IPS-20b (cell line): ENCODE measurements around the gene DPP10.

Source experiments
- H3K27ac ChIP-seq: one replicate; pipeline ENCODE4 v1.5.1; 2013; ENCODE audit warnings: low read length
- H3K27me3 ChIP-seq: 2 replicates; pipeline ENCODE4 v1.6.1; 2013; ENCODE audit warnings: mild to moderate bottlenecking, low read length, inconsistent platforms; ENCODE audit not compliant: insufficient read depth
- H3K36me3 ChIP-seq: 2 replicates; pipeline ENCODE4 v1.6.1; 2013; ENCODE audit warnings: low read depth, mild to moderate bottlenecking, inconsistent platforms, low read length, moderate library complexity; ENCODE audit not compliant: insufficient read depth
- H3K4me1 ChIP-seq: 2 replicates; pipeline ENCODE4 v1.6.1; 2013; ENCODE audit warnings: mild to moderate bottlenecking, control low read depth, inconsistent platforms, low read length, moderate library complexity; ENCODE audit not compliant: insufficient read depth
- H3K4me3 ChIP-seq: 2 replicates; pipeline ENCODE4 v1.5.1; 2013; ENCODE audit warnings: mild to moderate bottlenecking, low read length, inconsistent platforms
- H3K9ac ChIP-seq: 2 replicates; pipeline ENCODE4 v1.6.1; 2013; ENCODE audit warnings: low read depth, mild to moderate bottlenecking, inconsistent platforms, low read length, moderate library complexity
- H3K9me3 ChIP-seq: 2 replicates; pipeline ENCODE4 v1.6.1; 2013; ENCODE audit warnings: mild to moderate bottlenecking, low read depth, low read length, inconsistent platforms; ENCODE audit not compliant: insufficient read depth

Gene DPP10

DNA sequence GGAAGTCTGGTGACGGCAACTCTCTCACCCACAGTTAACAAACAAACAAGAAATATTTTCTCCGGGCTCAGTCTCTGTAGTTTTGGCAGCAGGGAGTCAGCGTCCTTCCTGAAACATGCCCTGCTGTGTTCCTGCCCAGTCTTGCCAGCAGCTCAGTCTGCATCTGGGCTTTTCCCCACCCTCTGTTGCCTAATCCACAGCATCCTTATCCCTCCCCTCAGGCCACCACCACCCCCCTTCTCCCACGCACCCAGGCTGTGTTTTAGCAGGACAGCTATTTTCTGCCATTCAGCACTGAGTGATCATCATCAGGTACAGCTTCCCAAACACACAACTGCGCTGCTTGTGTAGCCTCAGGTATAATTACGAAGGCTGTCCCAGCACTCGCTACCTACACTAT is 168.2 kb downstream of the DPP10 start:
- H3K4me1 ChIP-seq = peaks cover 16% of the 10 kb centered on the region
- no peaks in the 10 kb centered on the region for H3K36me3 ChIP-seq
- no peak overlapping the region for H3K27ac ChIP-seq
- H3K4me3 ChIP-seq = no peak overlapping the region
- H3K9ac ChIP-seq = no peak overlapping the region
- no peaks in the 10 kb centered on the region for H3K9me3 ChIP-seq
- H3K27me3 ChIP-seq = no peaks in the 10 kb centered on the region

DNA sequence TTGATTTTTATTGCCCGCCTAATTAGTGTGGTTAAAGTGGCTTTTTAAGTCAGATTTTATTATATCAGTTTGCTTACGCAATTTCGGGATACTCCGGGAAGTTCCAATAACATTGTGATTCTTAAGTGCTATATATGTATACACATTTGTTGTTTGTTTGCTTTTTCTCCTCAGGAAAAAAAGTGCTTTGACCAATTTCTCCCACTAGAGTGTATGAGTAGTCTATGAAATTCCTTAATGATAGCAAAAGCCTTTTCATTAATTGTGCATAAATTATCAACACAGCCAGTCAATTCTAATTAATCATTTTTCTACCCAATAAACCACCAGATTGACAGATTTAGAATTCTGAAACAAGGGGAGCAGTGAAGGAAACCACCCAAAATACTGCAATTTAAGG is 172.2 kb downstream of the DPP10 start:
- H3K9ac ChIP-seq = no peak overlapping the region
- H3K4me1 ChIP-seq = peaks cover 9% of the 10 kb centered on the region
- H3K4me3 ChIP-seq = no peak overlapping the region
- H3K36me3 ChIP-seq = no peaks in the 10 kb centered on the region
- H3K9me3 ChIP-seq = no peaks in the 10 kb centered on the region
- no peak overlapping the region for H3K27ac ChIP-seq
- no peaks in the 10 kb centered on the region for H3K27me3 ChIP-seq

DNA sequence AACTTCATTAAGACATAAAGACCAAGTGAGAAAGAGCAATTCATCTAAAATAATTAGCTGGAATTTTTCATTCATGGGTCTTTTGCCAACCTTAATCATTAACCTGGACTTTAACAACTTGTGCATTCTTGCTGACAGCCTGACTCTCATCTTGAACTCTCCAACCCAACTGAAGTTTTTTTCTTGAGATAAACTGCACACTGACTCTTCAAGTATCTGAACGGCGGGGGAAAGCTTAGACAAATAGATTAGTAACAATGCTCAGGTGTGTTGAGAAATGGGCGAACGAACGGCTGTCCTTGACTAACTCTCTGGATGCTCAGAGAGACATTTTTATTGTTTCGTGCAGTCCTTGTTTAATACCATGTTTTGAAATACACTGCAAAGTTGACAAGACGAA is 186.0 kb downstream of the DPP10 start:
- Histone ChIP-seq H3K9ac (no peak overlapping the region), H3K4me3 (no peak overlapping the region), H3K4me1 (0 out of 2 replicates have a peak, but pooled peaks cover 3% of the 10 kb centered on the region), H3K36me3 (no peaks in the 10 kb centered on the region), H3K9me3 (no peaks in the 10 kb centered on the region), H3K27me3 (no peaks in the 10 kb centered on the region), H3K27ac (no peak overlapping the region)

DNA sequence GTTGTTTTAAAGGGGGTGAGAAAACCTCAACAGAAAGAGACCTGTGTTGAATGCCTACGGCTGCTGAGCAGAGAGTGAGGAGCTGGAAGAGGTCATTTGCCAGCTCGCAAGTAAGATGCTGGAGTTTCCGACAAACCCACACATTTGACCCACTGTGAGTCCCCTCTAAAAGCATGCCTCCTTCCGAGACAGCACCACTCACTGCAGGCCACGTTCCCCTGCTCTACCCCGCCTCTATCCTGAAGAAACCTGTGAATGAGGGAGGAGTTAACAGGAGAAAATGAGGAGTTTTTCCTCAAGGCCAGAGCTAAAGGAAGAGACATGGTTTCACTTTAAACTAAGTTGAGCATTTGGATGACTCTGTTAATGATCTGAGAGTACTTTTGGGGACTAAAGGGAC is 188.7 kb downstream of the DPP10 start:
- Histone ChIP-seq H3K4me1 (peaks cover 3% of the 10 kb centered on the region; the same call in 1 of the 2 replicates), H3K27ac (no peak overlapping the region), H3K27me3 (no peaks in the 10 kb centered on the region)

DNA sequence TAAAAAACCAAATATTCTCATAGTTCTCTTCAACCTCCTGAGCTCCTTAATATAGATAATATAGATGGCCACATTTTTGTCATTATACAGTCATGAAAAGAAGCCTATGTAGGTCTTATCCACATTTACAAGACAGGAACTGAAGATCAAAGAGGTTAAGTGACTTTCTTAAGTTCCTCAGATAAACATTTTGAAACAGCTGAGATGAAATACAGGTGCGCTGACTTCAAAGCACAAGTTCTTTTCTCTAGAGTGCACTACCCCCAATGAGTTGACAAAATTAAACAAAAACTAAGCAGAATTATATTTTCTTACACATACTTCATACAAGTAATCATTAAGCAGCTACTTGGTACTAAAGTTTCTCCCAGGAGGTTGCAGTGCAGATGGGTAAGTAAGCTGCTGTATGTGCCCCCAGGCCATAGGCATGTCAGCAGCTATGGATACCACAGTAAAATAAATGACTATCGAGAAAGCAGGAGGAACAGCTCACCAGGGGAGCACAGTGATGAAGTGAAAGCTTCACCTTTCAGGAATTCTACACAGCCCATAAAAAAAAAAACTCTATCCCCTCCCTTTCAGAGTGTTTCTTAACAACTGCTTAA is 199.8 kb downstream of the DPP10 start:
- no peak overlapping the region for H3K9ac ChIP-seq
- H3K9me3 ChIP-seq = peaks cover 14% of the 10 kb centered on the region
- H3K4me1 ChIP-seq = no peaks in the 10 kb centered on the region
- no peaks in the 10 kb centered on the region for H3K36me3 ChIP-seq
- H3K27me3 ChIP-seq = no peaks in the 10 kb centered on the region
- H3K27ac ChIP-seq = no peak overlapping the region
- no peak overlapping the region for H3K4me3 ChIP-seq

More for the DNA sequence above, 188.7 kb downstream of the DPP10 start:
- Histone ChIP-seq H3K4me3 (no peak overlapping the region), H3K9me3 (no peaks in the 10 kb centered on the region), H3K9ac (no peak overlapping the region), H3K36me3 (no peaks in the 10 kb centered on the region)

DNA sequence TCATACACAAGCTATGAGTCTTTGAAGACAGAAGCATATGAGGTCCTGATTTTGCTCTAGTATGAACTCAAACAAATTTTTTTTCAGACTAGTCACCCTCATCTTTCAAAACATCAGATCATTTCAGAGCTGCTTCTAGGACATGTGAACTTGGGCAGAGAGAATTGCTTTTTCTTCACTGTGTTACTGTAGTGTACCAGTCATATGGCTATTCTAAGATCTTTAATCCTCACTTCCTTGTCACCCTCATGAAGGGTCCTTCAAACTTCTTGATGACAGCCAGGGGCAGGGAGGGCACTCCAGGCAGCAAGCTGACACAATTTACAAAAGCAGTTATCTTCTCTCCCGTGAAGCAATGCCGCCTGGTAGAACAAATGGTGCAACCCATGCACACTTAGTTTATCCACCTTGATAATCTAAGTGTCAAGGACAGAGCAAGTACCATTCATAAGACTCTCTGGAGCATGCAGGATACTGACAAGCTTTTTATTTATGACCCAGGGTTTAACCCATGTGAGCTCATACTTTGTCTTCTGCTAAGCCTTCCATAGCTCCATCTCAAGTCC is 200.6 kb downstream of the DPP10 start:
- H3K9ac ChIP-seq = no peak overlapping the region
- H3K36me3 ChIP-seq = no peaks in the 10 kb centered on the region
- no peak overlapping the region for H3K4me3 ChIP-seq
- peaks cover 11% of the 10 kb centered on the region; the same call in 1 of the 2 replicates for H3K9me3 ChIP-seq
- no peak overlapping the region for H3K27ac ChIP-seq
- no peaks in the 10 kb centered on the region for H3K4me1 ChIP-seq
- no peaks in the 10 kb centered on the region for H3K27me3 ChIP-seq

DNA sequence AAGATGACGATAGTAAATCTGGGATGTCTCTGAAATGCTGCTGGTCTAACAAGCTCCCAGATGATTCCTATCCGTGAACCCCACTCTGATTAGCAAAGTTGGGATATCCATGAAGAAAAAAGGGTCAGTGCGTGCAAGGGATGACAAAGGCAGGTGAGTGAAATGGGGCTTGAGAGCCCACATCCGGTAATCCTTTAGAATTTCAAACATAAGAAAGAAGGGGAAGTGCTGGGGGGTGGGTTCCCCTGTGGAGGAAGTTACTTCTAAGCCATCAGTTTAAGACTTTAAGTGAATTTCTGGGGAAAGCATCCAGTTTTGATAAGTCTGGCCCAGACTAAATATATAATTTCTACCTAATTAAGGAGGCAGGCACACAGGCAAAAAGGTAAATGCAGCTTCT is 209.5 kb downstream of the DPP10 start:
- no peaks in the 10 kb centered on the region for H3K9me3 ChIP-seq
- H3K36me3 ChIP-seq = no peaks in the 10 kb centered on the region
- no peak overlapping the region for H3K9ac ChIP-seq
- H3K27me3 ChIP-seq = no peaks in the 10 kb centered on the region
- no peak overlapping the region for H3K27ac ChIP-seq
- H3K4me3 ChIP-seq = no peak overlapping the region
- peaks cover 8% of the 10 kb centered on the region; the same call in 1 of the 2 replicates for H3K4me1 ChIP-seq

DNA sequence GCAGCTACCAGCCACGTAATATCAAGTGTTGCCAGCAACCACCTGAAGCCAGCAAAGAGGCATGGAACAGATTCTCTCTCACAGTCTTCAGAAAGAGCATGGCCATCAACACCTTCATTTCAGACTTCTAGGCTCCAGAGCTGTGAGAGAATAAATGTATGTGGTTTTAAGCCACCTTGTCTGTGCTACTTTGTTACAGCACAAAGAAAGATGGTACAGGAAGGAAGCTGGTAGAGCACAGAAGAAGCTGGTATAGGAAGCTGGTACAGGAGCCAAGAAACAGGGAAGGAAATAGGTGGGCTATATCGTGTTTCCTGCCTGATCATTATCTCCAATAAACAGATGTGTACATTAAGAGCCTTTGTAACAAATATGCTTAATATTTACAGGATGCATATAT is 217.4 kb downstream of the DPP10 start:
- Histone ChIP-seq H3K27me3 (no peaks in the 10 kb centered on the region), H3K36me3 (no peaks in the 10 kb centered on the region), H3K4me3 (no peak overlapping the region), H3K4me1 (no peaks in the 10 kb centered on the region), H3K9ac (no peak overlapping the region), H3K9me3 (no peaks in the 10 kb centered on the region), H3K27ac (no peak overlapping the region)

DNA sequence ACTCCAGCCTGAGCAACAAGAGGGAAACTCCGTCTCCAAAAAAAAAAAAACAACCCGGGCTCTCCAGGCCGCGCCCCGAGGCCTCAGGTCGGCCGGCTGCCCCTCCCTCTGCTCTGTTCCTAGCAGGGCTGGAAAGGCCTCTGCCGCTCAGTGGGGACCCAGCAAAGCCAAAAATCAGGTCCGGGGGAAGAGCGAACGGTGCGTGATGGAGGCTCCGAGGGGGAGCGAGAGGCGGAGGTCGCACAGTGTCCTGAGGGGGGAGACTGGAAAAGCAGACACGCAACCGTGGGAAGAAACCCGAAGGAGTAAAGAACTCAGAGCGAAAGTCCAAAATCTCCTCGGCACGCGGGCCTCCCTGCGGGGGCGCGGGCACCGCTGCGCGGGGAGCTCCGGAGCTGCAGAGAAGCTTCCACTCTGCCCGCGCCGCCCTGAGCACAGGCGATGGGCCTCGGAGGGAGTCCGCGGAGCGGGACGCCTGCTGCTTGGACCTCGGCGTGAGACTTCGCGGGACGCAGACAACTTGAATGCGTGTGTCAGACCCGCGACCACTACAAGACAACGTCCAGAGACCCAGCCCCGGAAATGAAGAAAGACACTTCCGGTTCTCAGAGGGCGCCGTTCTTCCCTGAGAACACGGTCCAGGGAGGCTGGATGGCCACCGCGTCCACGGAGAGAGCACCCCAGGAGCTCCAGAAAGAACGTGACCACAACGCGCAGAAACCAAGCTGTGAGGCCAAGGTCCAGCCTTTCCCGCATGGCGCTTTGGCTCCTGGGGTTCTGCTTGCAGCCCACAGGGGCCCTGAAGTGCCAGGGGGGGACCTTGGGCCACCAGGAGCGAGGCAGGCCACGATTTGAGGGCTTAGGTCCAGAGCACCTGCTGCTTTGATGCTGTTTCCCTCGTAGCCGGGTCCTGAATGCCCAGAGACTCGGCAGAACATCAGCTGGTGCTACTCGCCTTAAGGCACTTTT is 219.8 kb downstream of the DPP10 start:
- Histone ChIP-seq H3K4me1 (no peaks in the 10 kb centered on the region), H3K27ac (no peak overlapping the region), H3K9ac (no peak overlapping the region; the same call in 1 of the 2 replicates), H3K4me3 (peak overlapping the region; percentile 49; the same call in 1 of the 2 replicates), H3K27me3 (no peaks in the 10 kb centered on the region), H3K9me3 (no peaks in the 10 kb centered on the region), H3K36me3 (no peaks in the 10 kb centered on the region)

DNA sequence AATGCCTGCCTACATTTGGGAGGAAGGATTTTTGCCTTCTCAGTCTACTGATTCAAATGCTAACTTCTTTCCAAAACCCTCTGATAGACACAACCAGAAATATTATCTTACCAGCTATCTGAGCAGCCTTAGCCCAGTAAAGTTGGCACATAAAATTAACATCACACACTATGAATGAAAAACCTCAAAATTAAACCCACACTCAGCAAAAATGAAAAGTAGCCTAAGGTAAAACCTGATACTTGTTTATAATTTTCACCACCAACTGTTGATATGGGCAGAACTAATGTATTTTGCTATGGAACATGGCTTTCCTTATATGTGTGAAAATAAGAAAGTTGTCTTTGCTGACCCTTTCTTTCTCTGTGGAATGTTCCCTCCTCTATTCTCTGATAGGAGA is 226.0 kb downstream of the DPP10 start:
- no peaks in the 10 kb centered on the region for H3K4me1 ChIP-seq
- H3K9me3 ChIP-seq = no peaks in the 10 kb centered on the region
- no peaks in the 10 kb centered on the region for H3K27me3 ChIP-seq
- H3K9ac ChIP-seq = no peak overlapping the region
- no peak overlapping the region for H3K4me3 ChIP-seq
- no peaks in the 10 kb centered on the region for H3K36me3 ChIP-seq
- H3K27ac ChIP-seq = no peak overlapping the region

DNA sequence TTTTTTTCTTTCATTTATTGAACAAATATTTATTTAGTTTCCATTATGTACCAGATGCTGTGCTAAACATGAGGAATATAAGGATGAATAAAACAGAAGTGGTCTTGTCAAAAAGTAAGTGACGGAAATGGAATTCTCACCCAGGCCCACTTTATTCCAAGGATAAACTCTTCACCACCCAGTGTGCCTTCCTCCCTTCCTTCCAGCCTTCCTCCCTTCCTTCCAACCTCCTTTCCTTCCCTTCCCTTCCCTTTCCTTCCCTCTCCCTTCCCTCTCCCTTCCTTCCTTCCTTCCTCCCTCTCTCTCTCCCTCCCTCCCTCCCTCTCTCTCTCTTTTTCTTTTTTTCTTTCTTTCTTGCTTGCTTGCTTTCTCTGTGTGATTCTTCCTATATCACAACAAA is 240.8 kb downstream of the DPP10 start:
- Histone ChIP-seq H3K27me3 (no peaks in the 10 kb centered on the region), H3K4me1 (peaks cover 29% of the 10 kb centered on the region; the same call in 1 of the 2 replicates), H3K4me3 (no peak overlapping the region), H3K9ac (no peak overlapping the region), H3K36me3 (no peaks in the 10 kb centered on the region), H3K27ac (no peak overlapping the region), H3K9me3 (no peaks in the 10 kb centered on the region)
